Tibial artery (tissue), 4 donors: ENCODE results near the gene TMEM81.

Experiments used
- DNase-seq, 2 donors: peaks; one replicate each; pipeline ENCODE4 v3.0.0-alpha.2; 2019
- H3K27ac ChIP-seq, 2 donors: fragments of 200-600 bp; sonication (generic) in 1 of 2; 1 replicate in 1 of 2; 2 replicates in 1 of 2; pipeline ENCODE4 v1.5.1; 2018 to 2019; ENCODE audit warnings: mild to moderate bottlenecking in 1 of 2
- H3K27me3 ChIP-seq, 2 donors: fragments of 200-600 bp; sonication (generic) in 1 of 2; one replicate each; pipeline versions ENCODE4 v1.5.1 to v1.6.0; 2016 to 2019
- H3K36me3 ChIP-seq, 3 donors: fragments of 200-600 bp; sonication (generic) in 2 of 3; one replicate each; pipeline ENCODE4 v1.5.1; 2016 to 2019; ENCODE audit warnings: mild to moderate bottlenecking in 2 of 3
- H3K4me1 ChIP-seq, 4 donors: fragments of 200-600 bp; sonication (generic) in 2 of 4; 1 replicate in 3 of 4; 2 replicates in 1 of 4; pipeline ENCODE4 v1.5.1; 2016 to 2019
- H3K4me3 ChIP-seq, 2 donors: fragments of 200-600 bp; sonication (generic) in 1 of 2; 1 replicate in 1 of 2; 2 replicates in 1 of 2; pipeline ENCODE4 v1.5.1; 2018 to 2019; ENCODE audit warnings: mild to moderate bottlenecking in 2 of 2
- H3K9me3 ChIP-seq, 3 donors: fragments of 200-600 bp; sonication (generic) in 1 of 3; one replicate each; pipeline ENCODE4 v1.5.1; 2016 to 2019
- CTCF ChIP-seq, 2 experiments: fragments of 200-600 bp in 1 of 2; fragments of 450-650 bp in 1 of 2; IDR thresholded peaks; one replicate each; pipeline ENCODE4 v1.5.1; 2017 to 2019; ENCODE audit warnings: antibody characterized with exemption in 2 of 2, mild to moderate bottlenecking in 1 of 2, moderate library complexity in 1 of 2
- intact Hi-C: fragments of 100-400 bp; cut with DNase I; formaldehyde crosslinking; loops from one replicate; pipeline ENCODE4 v1.15.0; 2023; ENCODE audit warnings: low total_unique reads

The TMEM81 gene

GRCh38 chr1:205076245-205076761, 8.0 kb downstream of the TMEM81 start:
- Histone ChIP-seq H3K9me3 (no peaks in the 10 kb centered on the region), H3K36me3 (peaks cover 0 to 3% (median 0%) of the 10 kb centered on the region in 3 donors), H3K4me3 (no peak overlapping the region), H3K27ac (no peak overlapping the region), H3K4me1 (no peaks in the 10 kb centered on the region), H3K27me3 (no peaks in the 10 kb centered on the region)
- no peak for DNase-seq
- intact Hi-C loops = no loop called here
- no peak for TF ChIP-seq CTCF (IDR thresholded peaks at IDR 0.05)

- DNase-seq = no peak
- H3K27ac ChIP-seq = no peak overlapping the region
- intact Hi-C loops = no loop called here
These were observed 8.6 kb downstream of the TMEM81 start for GRCh38 chr1:205075642-205076155.

GRCh38 chr1:205074513-205074912, 9.7 kb downstream of the TMEM81 start:
- DNase-seq = no peak
- Histone ChIP-seq H3K27ac (no peak overlapping the region), H3K4me1 (no peaks in the 10 kb centered on the region), H3K27me3 (no peaks in the 10 kb centered on the region), H3K4me3 (no peak overlapping the region), H3K9me3 (no peaks in the 10 kb centered on the region), H3K36me3 (peaks cover 0 to 3% (median 0%) of the 10 kb centered on the region in 3 donors)
- TF ChIP-seq CTCF (IDR thresholded peaks at IDR 0.05) = no peak
- intact Hi-C loops = no loop called here

More at GRCh38 chr1:205075642-205076155, 8.6 kb downstream of the TMEM81 start:
- Histone ChIP-seq H3K4me3 (no peak overlapping the region), H3K27me3 (no peaks in the 10 kb centered on the region), H3K36me3 (peaks cover 0 to 3% (median 0%) of the 10 kb centered on the region in 3 donors), H3K4me1 (no peaks in the 10 kb centered on the region), H3K9me3 (no peaks in the 10 kb centered on the region)
- TF ChIP-seq CTCF (IDR thresholded peaks at IDR 0.05) = no peak

- DNase-seq = no peak
- TF ChIP-seq CTCF (IDR thresholded peaks at IDR 0.05) = no peak
- H3K9me3 ChIP-seq = no peaks in the 10 kb centered on the region
- H3K36me3 ChIP-seq = peaks cover 0 to 3% (median 0%) of the 10 kb centered on the region in 3 donors
- no peaks in the 10 kb centered on the region for H3K27me3 ChIP-seq
- intact Hi-C loops = no loop called here
- no peaks in the 10 kb centered on the region for H3K4me1 ChIP-seq
- no peak overlapping the region for H3K27ac ChIP-seq
- H3K4me3 ChIP-seq = no peak overlapping the region
These were observed 10.2 kb downstream of the TMEM81 start for GRCh38 chr1:205074084-205074483.

GRCh38 chr1:205073511-205073910, 10.7 kb downstream of the TMEM81 start:
- H3K27ac ChIP-seq = no peak overlapping the region
- no peak for DNase-seq
- intact Hi-C loops = no loop called here

More at GRCh38 chr1:205073511-205073910, 10.7 kb downstream of the TMEM81 start:
- Histone ChIP-seq H3K4me1 (no peaks in the 10 kb centered on the region), H3K9me3 (no peaks in the 10 kb centered on the region), H3K27me3 (no peaks in the 10 kb centered on the region), H3K4me3 (no peak overlapping the region), H3K36me3 (no peaks in the 10 kb centered on the region)
- TF ChIP-seq CTCF (IDR thresholded peaks at IDR 0.05) = no peak
